ENCODE results near the gene KCTD18. TPM values are rescaled to one million over a fixed set of nuclear protein-coding genes. Genes with fewer than 3 reads are reported as not detected.
A peak's percentile ranks its signal among the peaks of the same experiment; 100 is the strongest.

The KCTD18 gene
- polyA plus RNA-seq, 1 donor (not counting 4 experiments of a cell fraction or from before 2014, with no cell fraction given): 10.9 TPM

DNA sequence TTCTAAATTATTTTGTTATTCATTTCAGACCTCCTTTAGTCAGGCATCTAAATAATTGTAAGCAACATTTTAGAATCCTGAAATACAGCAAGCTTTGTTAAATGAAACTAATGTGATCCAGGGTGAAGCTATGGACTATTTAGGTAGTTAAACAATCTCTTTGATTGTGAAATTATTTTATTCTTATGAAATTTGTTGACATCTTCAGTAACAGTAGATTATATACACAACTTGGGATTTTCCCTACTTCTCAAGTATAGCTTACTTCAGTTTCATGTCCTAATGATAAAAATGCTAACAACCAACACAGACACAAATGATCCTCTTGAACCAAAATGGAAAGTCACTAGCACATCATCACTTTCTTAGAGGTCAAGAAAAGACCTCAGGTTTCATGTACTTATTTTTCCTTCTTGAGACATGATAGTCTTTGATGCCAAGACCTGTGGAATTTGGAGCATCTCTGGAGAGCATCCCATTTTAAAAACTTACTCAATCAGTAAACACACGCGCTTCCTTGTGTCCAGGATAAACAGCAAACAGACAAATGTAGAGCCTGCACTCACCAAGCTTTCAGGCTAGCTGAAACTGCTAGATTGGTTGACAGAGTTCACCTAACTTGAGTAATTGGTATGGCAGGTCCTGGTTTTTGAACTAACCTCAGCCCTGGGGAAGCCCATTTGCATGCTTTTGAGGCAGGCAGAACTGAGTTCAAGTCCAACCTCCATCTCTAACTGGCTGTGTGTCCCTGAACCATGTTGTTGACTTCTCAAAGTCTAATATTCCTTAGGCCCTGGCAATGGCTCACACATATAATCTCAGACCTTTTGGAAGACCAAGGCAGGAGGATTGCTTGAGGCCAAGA is 47.8 kb downstream of the KCTD18 start:
- no peak overlapping the region for H2AFZ ChIP-seq (ENCODE audit: control insufficient read depth, low read length)
- H3K79me2 ChIP-seq (ENCODE audit: control insufficient read depth, insufficient read depth, low read length): no peaks in the 10 kb centered on the region
- no peak overlapping the region for H3K4me2 ChIP-seq (ENCODE audit: control insufficient read depth, extremely low read depth, insufficient read depth, low read depth, low read length)
- TF ChIP-seq EZH2 (IDR thresholded peaks at IDR 0.05; ENCODE audit: low read length): no peak
- H3K27ac ChIP-seq (ENCODE audit: control insufficient read depth, insufficient read depth, low read length): no peak overlapping the region
- peak; percentile 59 for FAIRE-seq
- no peaks in the 10 kb centered on the region for H3K9me3 ChIP-seq (ENCODE audit: control insufficient read depth, low read depth, low read length)
- no peak overlapping the region for H3K9ac ChIP-seq (ENCODE audit: control insufficient read depth, extremely low read depth, insufficient read depth, low read length)
- no peak overlapping the region for H3K4me3 ChIP-seq (ENCODE audit: control insufficient read depth in 2 of 3, extremely low read depth in 1 of 3, insufficient read depth in 2 of 3, low read depth in 1 of 3, low read length in 3 of 3)
- H3K9me1 ChIP-seq (ENCODE audit: control insufficient read depth, extremely low read depth, insufficient read depth, low read length): no peaks in the 10 kb centered on the region
- H3K4me1 ChIP-seq (ENCODE audit: control insufficient read depth, extremely low read depth, insufficient read depth, low read length): no peaks in the 10 kb centered on the region
- no peaks in the 10 kb centered on the region for H4K20me1 ChIP-seq (ENCODE audit: control insufficient read depth, extremely low read depth, insufficient read depth, low read length)
- no peak for DNase-seq (ENCODE audit: low read depth, low spot score)
- no peaks in the 10 kb centered on the region for H3K27me3 ChIP-seq (ENCODE audit: control insufficient read depth, extremely low read depth, insufficient read depth, low read length)
- dilution Hi-C loops (cut with MboI; ENCODE audit: extremely low pct_ligation_motif_present, low sequenced_read_pairs): no loop called here
- H3K36me3 ChIP-seq (ENCODE audit: control insufficient read depth in 2 of 2, extremely low read depth in 1 of 2, insufficient read depth in 2 of 2, low read length in 2 of 2): peaks cover 6 to 9% of the 10 kb centered on the region in 2 experiments

- no peak overlapping the region for H3K27ac ChIP-seq (ENCODE audit: control insufficient read depth, insufficient read depth, low read length)
- H3K9me3 ChIP-seq (ENCODE audit: control insufficient read depth, low read depth, low read length): no peaks in the 10 kb centered on the region
- no peak overlapping the region for H2AFZ ChIP-seq (ENCODE audit: control insufficient read depth, low read length)
- TF ChIP-seq EZH2 (IDR thresholded peaks at IDR 0.05; ENCODE audit: low read length): no peak
- TF ChIP-seq, protein P1, sequence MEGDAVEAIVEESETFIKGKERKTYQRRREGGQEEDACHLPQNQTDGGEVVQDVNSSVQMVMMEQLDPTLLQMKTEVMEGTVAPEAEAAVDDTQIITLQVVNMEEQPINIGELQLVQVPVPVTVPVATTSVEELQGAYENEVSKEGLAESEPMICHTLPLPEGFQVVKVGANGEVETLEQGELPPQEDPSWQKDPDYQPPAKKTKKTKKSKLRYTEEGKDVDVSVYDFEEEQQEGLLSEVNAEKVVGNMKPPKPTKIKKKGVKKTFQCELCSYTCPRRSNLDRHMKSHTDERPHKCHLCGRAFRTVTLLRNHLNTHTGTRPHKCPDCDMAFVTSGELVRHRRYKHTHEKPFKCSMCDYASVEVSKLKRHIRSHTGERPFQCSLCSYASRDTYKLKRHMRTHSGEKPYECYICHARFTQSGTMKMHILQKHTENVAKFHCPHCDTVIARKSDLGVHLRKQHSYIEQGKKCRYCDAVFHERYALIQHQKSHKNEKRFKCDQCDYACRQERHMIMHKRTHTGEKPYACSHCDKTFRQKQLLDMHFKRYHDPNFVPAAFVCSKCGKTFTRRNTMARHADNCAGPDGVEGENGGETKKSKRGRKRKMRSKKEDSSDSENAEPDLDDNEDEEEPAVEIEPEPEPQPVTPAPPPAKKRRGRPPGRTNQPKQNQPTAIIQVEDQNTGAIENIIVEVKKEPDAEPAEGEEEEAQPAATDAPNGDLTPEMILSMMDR (optimal IDR thresholded peaks at IDR 0.05 in 1 of 3, IDR thresholded peaks at IDR 0.05 in 1 of 3, conservative IDR thresholded peaks at IDR 0.05 in 1 of 3; ENCODE audit: extremely low read depth in 1 of 3, insufficient read depth in 2 of 3, low read length in 3 of 3): no peak
- peaks cover 3% of the 10 kb centered on the region for H3K4me1 ChIP-seq (ENCODE audit: control insufficient read depth, extremely low read depth, insufficient read depth, low read length)
- no peak overlapping the region for H3K4me2 ChIP-seq (ENCODE audit: control insufficient read depth, extremely low read depth, insufficient read depth, low read depth, low read length)
- dilution Hi-C loops (cut with MboI; ENCODE audit: extremely low pct_ligation_motif_present, low sequenced_read_pairs): no loop called here
- H3K27me3 ChIP-seq (ENCODE audit: control insufficient read depth, extremely low read depth, insufficient read depth, low read length): no peaks in the 10 kb centered on the region
- no peaks in the 10 kb centered on the region for H3K9me1 ChIP-seq (ENCODE audit: control insufficient read depth, extremely low read depth, insufficient read depth, low read length)
- H3K79me2 ChIP-seq (ENCODE audit: control insufficient read depth, insufficient read depth, low read length): no peaks in the 10 kb centered on the region
- no peak for FAIRE-seq
- H3K36me3 ChIP-seq (ENCODE audit: control insufficient read depth in 2 of 2, extremely low read depth in 1 of 2, insufficient read depth in 2 of 2, low read length in 2 of 2): peaks cover 6 to 8% of the 10 kb centered on the region in 2 experiments
- no peak for DNase-seq (ENCODE audit: low read depth, low spot score)
- H3K9ac ChIP-seq (ENCODE audit: control insufficient read depth, extremely low read depth, insufficient read depth, low read length): no peak overlapping the region
- H3K4me3 ChIP-seq (ENCODE audit: control insufficient read depth in 2 of 3, extremely low read depth in 1 of 3, insufficient read depth in 2 of 3, low read depth in 1 of 3, low read length in 3 of 3): no peak overlapping the region
- no peaks in the 10 kb centered on the region for H4K20me1 ChIP-seq (ENCODE audit: control insufficient read depth, extremely low read depth, insufficient read depth, low read length)
These were observed 50.8 kb downstream of the KCTD18 start for GRCh38 chr2:200459101-200459500.

Data from keratinocyte (primary cell).